Measurements from ENCODE around the gene ADGRV1.

DNA sequence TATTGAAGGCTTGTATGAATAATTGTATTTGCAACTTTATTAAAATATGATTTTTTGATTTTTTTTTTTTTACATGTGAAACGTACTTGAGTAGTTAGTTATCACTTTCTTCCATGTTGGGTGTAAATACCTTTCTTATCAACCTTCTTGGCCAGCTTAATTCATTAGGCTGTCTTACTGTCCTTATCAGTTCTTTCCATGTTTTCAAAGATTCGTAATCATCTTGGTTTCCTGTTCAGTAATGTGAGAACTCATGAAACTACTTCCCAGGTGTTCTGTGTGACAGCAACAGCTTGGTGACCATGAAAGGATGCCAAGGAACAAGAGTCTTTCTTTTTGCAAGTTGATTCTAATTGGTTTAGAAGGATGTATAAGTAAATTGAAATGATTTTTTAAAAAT, 100.0 kb downstream of the ADGRV1 start:
- TF ChIP-seq, protein P1, sequence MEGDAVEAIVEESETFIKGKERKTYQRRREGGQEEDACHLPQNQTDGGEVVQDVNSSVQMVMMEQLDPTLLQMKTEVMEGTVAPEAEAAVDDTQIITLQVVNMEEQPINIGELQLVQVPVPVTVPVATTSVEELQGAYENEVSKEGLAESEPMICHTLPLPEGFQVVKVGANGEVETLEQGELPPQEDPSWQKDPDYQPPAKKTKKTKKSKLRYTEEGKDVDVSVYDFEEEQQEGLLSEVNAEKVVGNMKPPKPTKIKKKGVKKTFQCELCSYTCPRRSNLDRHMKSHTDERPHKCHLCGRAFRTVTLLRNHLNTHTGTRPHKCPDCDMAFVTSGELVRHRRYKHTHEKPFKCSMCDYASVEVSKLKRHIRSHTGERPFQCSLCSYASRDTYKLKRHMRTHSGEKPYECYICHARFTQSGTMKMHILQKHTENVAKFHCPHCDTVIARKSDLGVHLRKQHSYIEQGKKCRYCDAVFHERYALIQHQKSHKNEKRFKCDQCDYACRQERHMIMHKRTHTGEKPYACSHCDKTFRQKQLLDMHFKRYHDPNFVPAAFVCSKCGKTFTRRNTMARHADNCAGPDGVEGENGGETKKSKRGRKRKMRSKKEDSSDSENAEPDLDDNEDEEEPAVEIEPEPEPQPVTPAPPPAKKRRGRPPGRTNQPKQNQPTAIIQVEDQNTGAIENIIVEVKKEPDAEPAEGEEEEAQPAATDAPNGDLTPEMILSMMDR (IDR thresholded peaks at IDR 0.05), result no peak
- TF ChIP-seq POLR2A (IDR thresholded peaks at IDR 0.05), result no peak
